CD4-positive, alpha-beta memory T cell (primary cell): Measurements from ENCODE around the gene STPG2. TPM values are rescaled to one million over a fixed set of nuclear protein-coding genes. Genes with fewer than 3 reads are reported as not detected.

Source experiments
- CTCF ChIA-PET: fragments of 350-600 bp; sonication (Branson Sonifier 250); formaldehyde crosslinking; loops from one replicate; lab custom pipeline; 2021; ENCODE audit warnings: inconsistent platforms; ENCODE audit not compliant: partially characterized antibody; lab: Charles Lee
- POLR2A ChIA-PET: fragments of 350-600 bp; sonication (Branson Sonifier 250); formaldehyde crosslinking; loops from one replicate; lab custom pipeline; 2021; ENCODE audit not compliant: partially characterized antibody; lab: Charles Lee
- DNase-seq, 5 donors: peaks; one replicate each; pipeline versions ENCODE4 v3.0.0 to v3.0.0-alpha.2; 2020 to 2022; ENCODE audit warnings: mixed read lengths in 1 of 5
- H3K27ac ChIP-seq: one replicate; pipeline ENCODE4 v1.7.0; 2013; ENCODE audit warnings: low read depth, low read length
- H3K27me3 ChIP-seq: 2 replicates; pipeline ENCODE4 v1.7.0; 2013; ENCODE audit warnings: mild to moderate bottlenecking, low read length, moderate library complexity; ENCODE audit not compliant: insufficient read depth
- H3K36me3 ChIP-seq: 2 replicates; pipeline ENCODE4 v1.7.0; 2013; ENCODE audit warnings: mild to moderate bottlenecking, low read length, moderate library complexity; ENCODE audit not compliant: insufficient read depth
- H3K4me1 ChIP-seq: 2 replicates; pipeline ENCODE4 v1.7.0; 2013; ENCODE audit warnings: mild to moderate bottlenecking, low read length, moderate library complexity; ENCODE audit not compliant: insufficient read depth
- H3K4me3 ChIP-seq, 2 donors: one replicate each; pipeline ENCODE4 v1.7.0; 2013; ENCODE audit warnings: low read length in 2 of 2, mild to moderate bottlenecking in 1 of 2
- H3K9me3 ChIP-seq, 2 donors: one replicate each; pipeline ENCODE4 v1.7.0; 2013; ENCODE audit warnings: low read length in 2 of 2, control low read depth in 1 of 2; ENCODE audit not compliant: control insufficient read depth in 1 of 2
- H3K27ac Mint-ChIP-seq, 7 donors: one replicate each; pipeline ENCODE4 v1.8.0; 2020 to 2021; ENCODE audit warnings: mixed read lengths in 7 of 7, mild to moderate bottlenecking in 6 of 7, inconsistent platforms in 3 of 7, moderate library complexity in 3 of 7
- H3K27me3 Mint-ChIP-seq, 2 donors: one replicate each; pipeline ENCODE4 v1.8.0; 2020 to 2021; ENCODE audit warnings: mixed read lengths in 2 of 2
- H3K36me3 Mint-ChIP-seq, 2 donors: one replicate each; pipeline ENCODE4 v1.8.0; 2020 to 2021; ENCODE audit warnings: mixed read lengths in 2 of 2, inconsistent platforms in 1 of 2, mild to moderate bottlenecking in 1 of 2
- H3K4me1 Mint-ChIP-seq, 4 donors: one replicate each; pipeline ENCODE4 v1.8.0; 2020 to 2021; ENCODE audit warnings: mixed read lengths in 4 of 4, mild to moderate bottlenecking in 1 of 4
- H3K4me3 Mint-ChIP-seq, 8 donors: one replicate each; pipeline ENCODE4 v1.8.0; 2020 to 2021; ENCODE audit warnings: mixed read lengths in 8 of 8, mild to moderate bottlenecking in 7 of 8, moderate library complexity in 6 of 8, inconsistent platforms in 3 of 8
- H3K9me3 Mint-ChIP-seq, 8 donors: one replicate each; pipeline ENCODE4 v1.8.0; 2020 to 2021; ENCODE audit warnings: mixed read lengths in 8 of 8, mild to moderate bottlenecking in 5 of 8, inconsistent platforms in 3 of 8, moderate library complexity in 1 of 8
- intact Hi-C: fragments of 100-400 bp; cut with micrococcal nuclease; formaldehyde crosslinking; loops from one replicate; pipeline ENCODE4 v1.15.1; 2023
- polyA plus RNA-seq, 2 donors: library from polyadenylated mRNA; unstranded; fragments of 300-500 nt; fragmentation: Illumina TruSeq; gene quantifications; one replicate each; pipeline ENCODE4 v1.2.3, GENCODE V29; 2021
- total RNA-seq, 2 experiments: library from RNA; stranded (reverse); gene quantifications; one replicate each; pipeline ENCODE4 v1.2.3, GENCODE V29; 2021

The STPG2 gene
- total and polyA plus RNA-seq, 4 experiments from 2014 or later = 0.47 to 0.84 TPM; not detected in 2

GRCh38 chr4:98098764-98099163, 44.5 kb downstream of the STPG2 start:
- Mint-ChIP-seq H3K9me3 (peaks cover 0 to 9% (median 5%) of the 10 kb centered on the region in 8 donors), H3K4me1 (peaks cover 0 to 3% (median 0%) of the 10 kb centered on the region in 4 donors), H3K4me3 (no peak overlapping the region), H3K27me3 (peaks cover 2 to 6% of the 10 kb centered on the region in 2 donors), H3K36me3 (no peaks in the 10 kb centered on the region), H3K27ac (no peak overlapping the region)
- H3K4me3 ChIP-seq = no peak overlapping the region
- no peaks in the 10 kb centered on the region for H3K9me3 ChIP-seq
- H3K27me3 ChIP-seq = no peaks in the 10 kb centered on the region
- H3K36me3 ChIP-seq = no peaks in the 10 kb centered on the region
- no peaks in the 10 kb centered on the region for H3K4me1 ChIP-seq
- H3K27ac ChIP-seq = no peak overlapping the region
- POLR2A ChIA-PET = no interaction called here
- DNase-seq = no peak
- intact Hi-C loops = no loop called here
- CTCF ChIA-PET = no interaction called here

GRCh38 chr4:98094118-98094517, 49.2 kb downstream of the STPG2 start:
- Mint-ChIP-seq H3K9me3 (peaks cover 0 to 9% (median 4%) of the 10 kb centered on the region in 8 donors), H3K27ac (no peak overlapping the region), H3K36me3 (no peaks in the 10 kb centered on the region), H3K4me3 (no peak overlapping the region), H3K27me3 (peaks cover 0 to 15% of the 10 kb centered on the region in 2 donors), H3K4me1 (peaks cover 0 to 3% (median 0%) of the 10 kb centered on the region in 4 donors)
- no peak overlapping the region for H3K4me3 ChIP-seq
- no peaks in the 10 kb centered on the region for H3K9me3 ChIP-seq
- intact Hi-C loops = no loop called here
- ChIA-PET CTCF (no interaction called here), POLR2A (no interaction called here)
- no peaks in the 10 kb centered on the region for H3K36me3 ChIP-seq
- DNase-seq = no peak
- no peaks in the 10 kb centered on the region for H3K4me1 ChIP-seq
- H3K27me3 ChIP-seq = no peaks in the 10 kb centered on the region
- no peak overlapping the region for H3K27ac ChIP-seq

- intact Hi-C loops = no loop called here
- H3K9me3 ChIP-seq = no peaks in the 10 kb centered on the region
- H3K36me3 ChIP-seq = no peaks in the 10 kb centered on the region
- no peaks in the 10 kb centered on the region for H3K27me3 ChIP-seq
- Mint-ChIP-seq H3K36me3 (no peaks in the 10 kb centered on the region), H3K4me3 (no peak overlapping the region), H3K9me3 (peaks cover 0 to 9% (median 4%) of the 10 kb centered on the region in 8 donors), H3K27me3 (peaks cover under 1 to 15% of the 10 kb centered on the region in 2 donors), H3K4me1 (peaks cover 0 to 3% (median 0%) of the 10 kb centered on the region in 4 donors), H3K27ac (no peak overlapping the region)
- DNase-seq = no peak
- ChIA-PET CTCF (no interaction called here), POLR2A (no interaction called here)
- H3K4me1 ChIP-seq = no peaks in the 10 kb centered on the region
- H3K4me3 ChIP-seq = no peak overlapping the region
- H3K27ac ChIP-seq = no peak overlapping the region
Measured at GRCh38 chr4:98093662-98094061, 49.6 kb downstream of the STPG2 start.

- Histone ChIP-seq H3K9me3 (no peaks in the 10 kb centered on the region), H3K4me1 (no peaks in the 10 kb centered on the region), H3K36me3 (no peaks in the 10 kb centered on the region), H3K4me3 (no peak overlapping the region), H3K27me3 (no peaks in the 10 kb centered on the region), H3K27ac (no peak overlapping the region)
- no peak for DNase-seq
- Mint-ChIP-seq H3K4me3 (no peak overlapping the region), H3K36me3 (no peaks in the 10 kb centered on the region), H3K27me3 (peaks cover 2 to 15% of the 10 kb centered on the region in 2 donors), H3K9me3 (peaks cover 0 to 9% (median 4%) of the 10 kb centered on the region in 8 donors), H3K4me1 (no peaks in the 10 kb centered on the region), H3K27ac (no peak overlapping the region)
- POLR2A ChIA-PET = no interaction called here
- CTCF ChIA-PET = no interaction called here
- intact Hi-C loops = no loop called here
Measured at GRCh38 chr4:98092833-98093439, 50.3 kb downstream of the STPG2 start.

- Mint-ChIP-seq H3K9me3 (peaks cover 0 to 4% (median 0%) of the 10 kb centered on the region in 8 donors), H3K36me3 (no peaks in the 10 kb centered on the region), H3K4me3 (no peak overlapping the region), H3K27ac (no peak overlapping the region), H3K27me3 (no peaks in the 10 kb centered on the region), H3K4me1 (peaks cover 0 to 2% (median 0%) of the 10 kb centered on the region in 4 donors)
- ChIA-PET POLR2A (no interaction called here), CTCF (no interaction called here)
- no peak overlapping the region for H3K4me3 ChIP-seq
- no peaks in the 10 kb centered on the region for H3K9me3 ChIP-seq
- no peak overlapping the region for H3K27ac ChIP-seq
- no peaks in the 10 kb centered on the region for H3K36me3 ChIP-seq
- no peak for DNase-seq
- intact Hi-C loops = no loop called here
- H3K4me1 ChIP-seq = no peaks in the 10 kb centered on the region
- no peaks in the 10 kb centered on the region for H3K27me3 ChIP-seq
Measured at GRCh38 chr4:98081936-98082335, 61.3 kb downstream of the STPG2 start.

GRCh38 chr4:98068495-98068894, 74.8 kb downstream of the STPG2 start:
- ChIA-PET POLR2A (no interaction called here), CTCF (no interaction called here)
- H3K4me1 ChIP-seq = no peaks in the 10 kb centered on the region
- Mint-ChIP-seq H3K4me3 (no peak overlapping the region), H3K27ac (no peak overlapping the region), H3K4me1 (no peaks in the 10 kb centered on the region), H3K27me3 (peaks cover 3 to 5% of the 10 kb centered on the region in 2 donors), H3K9me3 (peaks cover 0 to 7% (median 3%) of the 10 kb centered on the region in 8 donors), H3K36me3 (no peaks in the 10 kb centered on the region)
- no peaks in the 10 kb centered on the region for H3K27me3 ChIP-seq
- H3K36me3 ChIP-seq = no peaks in the 10 kb centered on the region
- H3K9me3 ChIP-seq = no peaks in the 10 kb centered on the region
- DNase-seq = no peak
- no peak overlapping the region for H3K4me3 ChIP-seq
- no peak overlapping the region for H3K27ac ChIP-seq
- intact Hi-C loops = no loop called here

- Mint-ChIP-seq H3K36me3 (peaks cover 0 to 5% of the 10 kb centered on the region in 2 donors), H3K27me3 (peaks cover 3 to 11% of the 10 kb centered on the region in 2 donors), H3K27ac (no peak overlapping the region), H3K9me3 (peaks cover 10 to 34% (median 24%) of the 10 kb centered on the region in 8 donors), H3K4me1 (no peaks in the 10 kb centered on the region), H3K4me3 (no peak overlapping the region)
- POLR2A ChIA-PET = no interaction called here
- Histone ChIP-seq H3K4me3 (no peak overlapping the region), H3K27me3 (no peaks in the 10 kb centered on the region), H3K4me1 (no peaks in the 10 kb centered on the region), H3K27ac (no peak overlapping the region), H3K36me3 (no peaks in the 10 kb centered on the region), H3K9me3 (no peaks in the 10 kb centered on the region)
- CTCF ChIA-PET = no interaction called here
- intact Hi-C loops = no loop called here
- DNase-seq = no peak
Measured at GRCh38 chr4:98055800-98056501, 87.3 kb downstream of the STPG2 start.
